Brain microvascular endothelial cell (primary cell): ENCODE measurements around the gene PIGL.
A peak's percentile ranks its signal among the peaks of the same experiment; 100 is the strongest.
"Not testable (repeated sequence)": the region's sequence is repeated elsewhere in the genome, so short reads cannot be mapped to it uniquely, and the experiment has no call there.

ENCODE experiments used
- DNase-seq: peaks from one replicate; pipeline ENCODE4 v3.0.0-alpha.2; 2020
- H3K27ac ChIP-seq: fragments of 250-450 bp; sonication (Bioruptor Pico); 2 replicates; pipeline ENCODE4 v1.5.1; 2020; ENCODE audit warnings: mild to moderate bottlenecking, moderate library complexity
- H3K27me3 ChIP-seq: fragments of 250-450 bp; sonication (Bioruptor Pico); replicated peaks from 2 replicates; pipeline ENCODE4 v1.5.1; 2020; ENCODE audit warnings: mild to moderate bottlenecking
- H3K36me3 ChIP-seq: fragments of 250-450 bp; sonication (Bioruptor Pico); replicated peaks from 2 replicates; pipeline ENCODE4 v1.5.1; 2020; ENCODE audit warnings: mild to moderate bottlenecking
- H3K4me3 ChIP-seq: 2 replicates; pipeline ENCODE4 v1.5.1; 2011; ENCODE audit warnings: low read depth, mild to moderate bottlenecking, control low read depth, low read length, moderate library complexity
- CTCF ChIP-seq: IDR thresholded peaks from 2 replicates; pipeline ENCODE4 v1.5.1; 2011; ENCODE audit warnings: low read depth, mild to moderate bottlenecking, moderate library complexity, low read length, control low read depth, inconsistent platforms; ENCODE audit errors: missing control alignments
- in situ Hi-C: cut with HindIII; loops from 2 replicates; pipeline ENCODE4 v1.10.0; 2017; ENCODE audit warnings: low sequenced_read_pairs, low pct_ligation_motif_present

Gene PIGL

GRCh38 chr17:16304830-16305229 is 87.8 kb downstream of the PIGL start:
- H3K27ac ChIP-seq = no peak overlapping the region
- H3K36me3 ChIP-seq = no peaks in the 10 kb centered on the region
- peak; percentile 43 for DNase-seq
- in situ Hi-C loops = no loop called here
- peak; percentile 81 for TF ChIP-seq CTCF
- H3K4me3 ChIP-seq = no peak overlapping the region
- H3K27me3 ChIP-seq = no peaks in the 10 kb centered on the region

- in situ Hi-C loops = no loop called here
Observed at GRCh38 chr17:16306211-16306610, 89.2 kb downstream of the PIGL start.

GRCh38 chr17:16312061-16312460 is 95.1 kb downstream of the PIGL start:
- H3K27ac ChIP-seq, DNase-seq, in situ Hi-C loops, H3K27me3 ChIP-seq, H3K36me3 ChIP-seq, H3K4me3 ChIP-seq: not testable (repeated sequence)

More at GRCh38 chr17:16306211-16306610, 89.2 kb downstream of the PIGL start:
- Histone ChIP-seq H3K4me3 (no peak overlapping the region), H3K27me3 (no peaks in the 10 kb centered on the region), H3K27ac (no peak overlapping the region), H3K36me3 (no peaks in the 10 kb centered on the region)
- TF ChIP-seq CTCF = no peak
- no peak for DNase-seq

GRCh38 chr17:16313139-16314090 is 96.4 kb downstream of the PIGL start:
- Histone ChIP-seq H3K36me3 (no peaks in the 10 kb centered on the region), H3K27me3 (no peaks in the 10 kb centered on the region), H3K4me3 (no peak overlapping the region), H3K27ac (no peak overlapping the region)
- no peak for DNase-seq
- in situ Hi-C loops = no loop called here
- TF ChIP-seq CTCF = no peak

- TF ChIP-seq CTCF = no peak
- no peak overlapping the region for H3K4me3 ChIP-seq
- in situ Hi-C loops = no loop called here
- no peaks in the 10 kb centered on the region for H3K36me3 ChIP-seq
- no peaks in the 10 kb centered on the region for H3K27me3 ChIP-seq
- H3K27ac ChIP-seq = no peak overlapping the region
- no peak for DNase-seq
Observed at GRCh38 chr17:16314189-16314588, 97.2 kb downstream of the PIGL start.

GRCh38 chr17:16314859-16315258 is 97.8 kb downstream of the PIGL start:
- Histone ChIP-seq H3K27me3 (no peaks in the 10 kb centered on the region), H3K36me3 (no peaks in the 10 kb centered on the region), H3K4me3 (no peak overlapping the region), H3K27ac (no peak overlapping the region)
- DNase-seq = no peak
- in situ Hi-C loops = no loop called here
- no peak for TF ChIP-seq CTCF
